Measurements from ENCODE around the gene NUP188. TPM values are rescaled to one million over a fixed set of nuclear protein-coding genes. Genes with fewer than 3 reads are reported as not detected.

Gene NUP188
- total RNA-seq, 2 donors from 2014 or later = 110 to 123 TPM

DNA sequence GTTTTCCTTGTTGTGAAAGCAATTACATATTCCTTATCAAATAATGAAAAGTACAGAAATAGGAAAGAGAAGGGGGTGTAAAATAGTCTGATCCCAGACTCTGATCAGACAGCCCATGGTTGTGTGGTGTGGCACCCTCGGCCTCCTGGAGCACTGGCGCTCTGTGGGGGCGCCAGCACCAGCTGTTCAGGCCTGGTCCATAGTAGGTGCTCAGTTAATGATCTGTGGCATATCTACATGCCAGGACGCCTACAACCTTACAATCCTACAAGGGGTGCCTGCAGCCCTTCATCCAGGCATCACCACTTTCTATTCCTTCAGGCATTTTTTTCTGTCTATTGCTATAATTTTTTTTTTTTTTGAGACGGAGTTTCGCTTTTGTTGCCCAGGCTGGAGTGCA lies 105.5 kb downstream of the NUP188 start:
- Mint-ChIP-seq H3K9me3 (no peaks in the 10 kb centered on the region), H3K27ac (no peak overlapping the region), H3K36me3 (no peaks in the 10 kb centered on the region)
- ATAC-seq = no peak
- no peak for DNase-seq (ENCODE audit: low spot score in 2 of 2)

- ATAC-seq = no peak
- Mint-ChIP-seq H3K9me3 (no peaks in the 10 kb centered on the region), H3K36me3 (no peaks in the 10 kb centered on the region), H3K27ac (no peak overlapping the region)
- no peak for DNase-seq (ENCODE audit: low spot score in 2 of 2)
Measured at GRCh38 chr9:129054163-129054851, 106.8 kb downstream of the NUP188 start.

Other genes starting within 250 kb of the NUP188 start
- gene PKN3, start 245.2 kb upstream of the NUP188 start, total RNA-seq = 10 to 100 TPM; 10.7 to 14.0 TPM
- gene ZDHHC12, start 223.6 kb upstream of the NUP188 start, total RNA-seq = 10 to 100 TPM; 56.2 to 59.9 TPM
- gene ZER1, start 175.8 kb upstream of the NUP188 start, total RNA-seq = 10 to 100 TPM; 17.3 to 24.9 TPM
- gene TBC1D13, start 160.4 kb upstream of the NUP188 start, total RNA-seq = 10 to 100 TPM; 15.6 to 22.7 TPM
- gene ENDOG, start 129.2 kb upstream of the NUP188 start, total RNA-seq = 10 to 100 TPM in 1 of 2 donors, 1 to 10 TPM in 1; 8.2 to 16.0 TPM
- gene SPOUT1, start 117.9 kb upstream of the NUP188 start, total RNA-seq = 10 to 100 TPM; 63.8 to 64.9 TPM
- 10 to 100 TPM; 19.9 to 49.0 TPM for gene KYAT1, start 65.7 kb upstream of the NUP188 start, total RNA-seq
- 10 to 100 TPM; 16.3 to 20.9 TPM for gene LRRC8A, start 65.6 kb upstream of the NUP188 start, total RNA-seq
- under 1 TPM; 0.54 to 0.64 TPM for gene PHYHD1, start 26.7 kb upstream of the NUP188 start, total RNA-seq
- 1 to 10 TPM; 5.1 to 5.6 TPM for gene DOLK, start 96 bp upstream of the NUP188 start, total RNA-seq
- gene SH3GLB2, start 80.6 kb downstream of the NUP188 start, total RNA-seq = 10 to 100 TPM; 44.1 to 59.9 TPM
- 10 to 100 TPM; 30.4 to 79.3 TPM for gene MIGA2, start 88.9 kb downstream of the NUP188 start, total RNA-seq
- gene DOLPP1, start 133.4 kb downstream of the NUP188 start, total RNA-seq = 10 to 100 TPM; 11.6 to 36.1 TPM
- gene CRAT, start 163.1 kb downstream of the NUP188 start, total RNA-seq = 10 to 100 TPM; 14.7 to 35.6 TPM
- gene PTPA, start 163.7 kb downstream of the NUP188 start, total RNA-seq = 100 to 1,000 TPM in 1 of 2 donors, 10 to 100 TPM in 1; 93.1 to 109 TPM
- gene IER5L, start 230.6 kb downstream of the NUP188 start, total RNA-seq = 1 to 10 TPM; 3.6 to 5.7 TPM